HEK293 (cell line): ENCODE data around the gene GLIS1.

ENCODE experiments used
- CTCF ChIA-PET: fragments of 350-600 bp; formaldehyde crosslinking; extraction: SDS; loops from one replicate; lab custom pipeline; 2021; ENCODE audit warnings: antibody characterized with exemption; lab: Yijun Ruan, JAX
- POLR2A ChIA-PET: fragments of 300-600 bp; formaldehyde crosslinking; extraction: SDS; loops from one replicate; lab custom pipeline; 2020; ENCODE audit warnings: antibody characterized with exemption, inconsistent platforms; lab: Yijun Ruan, JAX
- H3K27ac ChIP-seq: fragments of 200-500 bp; sonication (Bioruptor generic); 2 replicates; pipeline ENCODE4 v1.5.1; 2014; ENCODE audit warnings: low read depth, low read length, control low read depth, inconsistent platforms; ENCODE audit errors: extremely low read depth
- H3K36me3 ChIP-seq, 2 experiments: fragments of 200-500 bp in 1 of 2; sonication (Bioruptor generic) in 1 of 2; 1 replicate in 1 of 2; 2 replicates in 1 of 2; pipeline ENCODE4 v1.5.1; 2014 to 2017; ENCODE audit warnings: inconsistent platforms in 2 of 2, low read length in 2 of 2; ENCODE audit not compliant: control insufficient read depth in 2 of 2, insufficient read depth in 1 of 2
- H3K4me1 ChIP-seq: fragments of 200-500 bp; sonication (Bioruptor generic); 2 replicates; pipeline ENCODE4 v1.5.1; 2014; ENCODE audit warnings: mild to moderate bottlenecking, low read length, inconsistent platforms; ENCODE audit not compliant: control insufficient read depth, insufficient read depth
- H3K4me3 ChIP-seq: 2 replicates; pipeline ENCODE4 v1.5.1; 2011; ENCODE audit warnings: low read depth, mild to moderate bottlenecking, control low read depth, low read length, moderate library complexity
- H3K9me3 ChIP-seq: fragments of 200-500 bp; sonication (Bioruptor generic); 2 replicates; pipeline ENCODE4 v1.5.1; 2014; ENCODE audit warnings: low read depth, low read length, inconsistent platforms; ENCODE audit not compliant: control insufficient read depth, insufficient read depth
- BCL11B ChIP-seq: fragments of 450-650 bp; formaldehyde crosslinking; IDR thresholded peaks from 2 replicates; pipeline ENCODE4 v1.5.1; 2016; ENCODE audit warnings: low read depth, missing biosample characterization, missing genetic modification characterization
- GLI2 ChIP-seq: fragments of 450-650 bp; formaldehyde crosslinking; IDR thresholded peaks from 2 replicates; pipeline ENCODE4; 2017; ENCODE audit warnings: missing biosample characterization, missing genetic modification characterization, low read depth, borderline replicate concordance
- GLIS2 ChIP-seq: fragments of 450-650 bp; formaldehyde crosslinking; IDR thresholded peaks from 2 replicates; pipeline ENCODE4 v1.5.1; 2016; ENCODE audit warnings: missing biosample characterization, missing genetic modification characterization
- KLF8 ChIP-seq: fragments of 450-650 bp; formaldehyde crosslinking; IDR thresholded peaks from 2 replicates; pipeline ENCODE4 v1.5.1; 2016; ENCODE audit warnings: missing biosample characterization, missing genetic modification characterization
- MEIS1 ChIP-seq: sonication (generic); formaldehyde crosslinking; IDR thresholded peaks from 2 replicates; pipeline ENCODE4 v1.8.1; 2022; ENCODE audit warnings: missing genetic modification reagents, mild to moderate bottlenecking, borderline replicate concordance
- MYNN ChIP-seq: fragments of 450-650 bp; formaldehyde crosslinking; IDR thresholded peaks from 2 replicates; pipeline ENCODE4 v1.5.1; 2016; ENCODE audit warnings: missing biosample characterization, missing genetic modification characterization, borderline replicate concordance
- SCRT1 ChIP-seq: fragments of 450-650 bp; formaldehyde crosslinking; IDR thresholded peaks from 2 replicates; pipeline ENCODE4 v1.5.1; 2016; ENCODE audit warnings: missing biosample characterization, missing genetic modification characterization, borderline replicate concordance
- ZBTB17 ChIP-seq: fragments of 450-650 bp; formaldehyde crosslinking; IDR thresholded peaks from 2 replicates; pipeline ENCODE4 v1.5.1; 2016; ENCODE audit warnings: missing biosample characterization, missing genetic modification characterization
- ZBTB21 ChIP-seq: fragments of 450-650 bp; formaldehyde crosslinking; IDR thresholded peaks from 2 replicates; pipeline ENCODE4 v1.5.1; 2017; ENCODE audit warnings: missing biosample characterization, missing genetic modification characterization
- ZFP3 ChIP-seq: fragments of 450-650 bp; formaldehyde crosslinking; IDR thresholded peaks from 2 replicates; pipeline ENCODE4 v1.5.1; 2016; ENCODE audit warnings: low read depth, missing biosample characterization, missing genetic modification characterization
- ZIC2 ChIP-seq: fragments of 450-650 bp; formaldehyde crosslinking; IDR thresholded peaks from 2 replicates; pipeline ENCODE4 v1.5.1; 2016; ENCODE audit warnings: missing biosample characterization, missing genetic modification characterization
- ZNF10 ChIP-seq: fragments of 450-650 bp; formaldehyde crosslinking; IDR thresholded peaks from 2 replicates; pipeline ENCODE4 v1.5.1; 2017; ENCODE audit warnings: missing biosample characterization, missing genetic modification characterization
- ZNF132 ChIP-seq: fragments of 450-650 bp; formaldehyde crosslinking; IDR thresholded peaks from 2 replicates; pipeline ENCODE4 v1.5.1; 2017; ENCODE audit warnings: missing biosample characterization, missing genetic modification characterization, borderline replicate concordance
- ZNF248 ChIP-seq: fragments of 450-650 bp; formaldehyde crosslinking; IDR thresholded peaks from 2 replicates; pipeline ENCODE4 v1.5.1; 2017; ENCODE audit warnings: missing biosample characterization, missing genetic modification characterization
- ZNF335 ChIP-seq: fragments of 450-650 bp; formaldehyde crosslinking; conservative IDR thresholded peaks from 2 replicates; pipeline ENCODE4 v1.5.1; 2016; ENCODE audit warnings: missing biosample characterization, missing genetic modification characterization
- ZNF341 ChIP-seq: fragments of 450-650 bp; formaldehyde crosslinking; IDR thresholded peaks from 2 replicates; pipeline ENCODE4; 2016; ENCODE audit warnings: low read depth, missing biosample characterization, missing genetic modification characterization
- ZNF701 ChIP-seq: fragments of 450-650 bp; formaldehyde crosslinking; IDR thresholded peaks from 2 replicates; pipeline ENCODE4 v1.5.1; 2016; ENCODE audit warnings: missing biosample characterization, missing genetic modification characterization
- ZNF843 ChIP-seq: fragments of 450-650 bp; formaldehyde crosslinking; IDR thresholded peaks from 2 replicates; pipeline ENCODE4 v1.5.1; 2016; ENCODE audit warnings: missing biosample characterization, missing genetic modification characterization
- ZSCAN23 ChIP-seq: fragments of 450-650 bp; formaldehyde crosslinking; IDR thresholded peaks from 2 replicates; pipeline ENCODE4 v1.5.1; 2016; ENCODE audit warnings: missing biosample characterization, missing genetic modification characterization
- TF ChIP-seq, protein P1 (sequence below): fragments of 450-650 bp; formaldehyde crosslinking; IDR thresholded peaks from 2 replicates; pipeline ENCODE4 v1.5.1; 2016; ENCODE audit warnings: missing biosample characterization, missing genetic modification characterization
- TF ChIP-seq, protein P2 (sequence below): IDR thresholded peaks from 2 replicates; pipeline ENCODE4 v1.6.1; 2011; ENCODE audit warnings: mild to moderate bottlenecking, low read depth, low read length, borderline replicate concordance

GLIS1 gene

DNA sequence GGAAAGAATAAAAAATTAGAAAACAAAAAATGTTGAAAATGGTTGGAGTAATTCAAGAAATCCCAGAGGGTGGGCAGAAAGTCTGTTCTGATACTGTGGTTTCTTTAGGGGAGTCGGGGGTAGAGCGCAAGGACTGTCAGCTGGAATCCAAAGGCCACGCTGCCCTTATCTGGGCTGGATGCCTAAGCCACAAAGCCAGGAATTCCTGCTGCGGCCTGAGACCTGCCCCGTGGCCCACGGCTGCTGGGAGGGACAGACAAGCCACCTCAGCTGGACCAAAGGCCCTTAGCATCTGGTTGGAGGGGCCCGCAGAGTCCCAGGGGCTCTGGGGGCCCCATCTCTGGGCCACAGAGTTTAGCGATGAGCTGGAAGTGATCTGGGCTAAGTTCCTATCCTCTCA, 219.5 kb downstream of the GLIS1 start (continued):
- TF ChIP-seq, protein P1, sequence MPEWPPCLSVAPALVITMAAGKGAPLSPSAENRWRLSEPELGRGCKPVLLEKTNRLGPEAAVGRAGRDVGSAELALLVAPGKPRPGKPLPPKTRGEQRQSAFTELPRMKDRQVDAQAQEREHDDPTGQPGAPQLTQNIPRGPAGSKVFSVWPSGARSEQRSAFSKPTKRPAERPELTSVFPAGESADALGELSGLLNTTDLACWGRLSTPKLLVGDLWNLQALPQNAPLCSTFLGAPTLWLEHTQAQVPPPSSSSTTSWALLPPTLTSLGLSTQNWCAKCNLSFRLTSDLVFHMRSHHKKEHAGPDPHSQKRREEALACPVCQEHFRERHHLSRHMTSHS (tag by site-specific recombination) = no peak
- TF ChIP-seq SCRT1 (tag by site-specific recombination) (no peak), MYNN (tag by site-specific recombination) (no peak), GLIS2 (tag by site-specific recombination) (no peak), KLF8 (tag by site-specific recombination) (no peak), ZFP3 (tag by site-specific recombination) (no peak), ZNF248 (no peak), ZBTB21 (no peak)
- TF ChIP-seq, protein P2, sequence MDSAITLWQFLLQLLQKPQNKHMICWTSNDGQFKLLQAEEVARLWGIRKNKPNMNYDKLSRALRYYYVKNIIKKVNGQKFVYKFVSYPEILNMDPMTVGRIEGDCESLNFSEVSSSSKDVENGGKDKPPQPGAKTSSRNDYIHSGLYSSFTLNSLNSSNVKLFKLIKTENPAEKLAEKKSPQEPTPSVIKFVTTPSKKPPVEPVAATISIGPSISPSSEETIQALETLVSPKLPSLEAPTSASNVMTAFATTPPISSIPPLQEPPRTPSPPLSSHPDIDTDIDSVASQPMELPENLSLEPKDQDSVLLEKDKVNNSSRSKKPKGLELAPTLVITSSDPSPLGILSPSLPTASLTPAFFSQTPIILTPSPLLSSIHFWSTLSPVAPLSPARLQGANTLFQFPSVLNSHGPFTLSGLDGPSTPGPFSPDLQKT = no peak

DNA sequence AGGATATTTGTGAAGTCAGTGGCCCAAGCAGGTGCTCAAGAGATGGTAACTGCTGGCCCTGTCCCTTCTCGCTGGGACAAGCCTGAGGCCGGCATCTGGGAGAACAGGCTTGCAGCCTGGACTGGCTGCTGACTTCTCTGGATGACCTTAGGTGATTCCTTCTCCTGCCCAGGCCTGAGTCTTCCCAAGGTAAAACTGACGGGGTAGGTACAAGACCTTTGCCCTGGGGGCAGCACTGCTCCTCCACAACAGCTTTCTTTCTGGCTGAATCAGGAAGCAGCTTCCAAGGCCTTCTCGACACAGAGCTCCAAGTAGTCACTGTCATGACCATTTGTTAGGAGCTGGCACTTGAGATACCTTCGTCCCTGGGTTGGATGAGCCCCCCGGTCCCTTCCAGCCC, 220.2 kb downstream of the GLIS1 start:
- H3K4me1 ChIP-seq = no peaks in the 10 kb centered on the region
- no peak overlapping the region for H3K4me3 ChIP-seq
- CTCF ChIA-PET = no interaction called here
- POLR2A ChIA-PET = no interaction called here
- no peak for TF ChIP-seq ZNF341
- no peaks in the 10 kb centered on the region for H3K36me3 ChIP-seq
- H3K9me3 ChIP-seq = no peaks in the 10 kb centered on the region
- no peak overlapping the region for H3K27ac ChIP-seq

DNA sequence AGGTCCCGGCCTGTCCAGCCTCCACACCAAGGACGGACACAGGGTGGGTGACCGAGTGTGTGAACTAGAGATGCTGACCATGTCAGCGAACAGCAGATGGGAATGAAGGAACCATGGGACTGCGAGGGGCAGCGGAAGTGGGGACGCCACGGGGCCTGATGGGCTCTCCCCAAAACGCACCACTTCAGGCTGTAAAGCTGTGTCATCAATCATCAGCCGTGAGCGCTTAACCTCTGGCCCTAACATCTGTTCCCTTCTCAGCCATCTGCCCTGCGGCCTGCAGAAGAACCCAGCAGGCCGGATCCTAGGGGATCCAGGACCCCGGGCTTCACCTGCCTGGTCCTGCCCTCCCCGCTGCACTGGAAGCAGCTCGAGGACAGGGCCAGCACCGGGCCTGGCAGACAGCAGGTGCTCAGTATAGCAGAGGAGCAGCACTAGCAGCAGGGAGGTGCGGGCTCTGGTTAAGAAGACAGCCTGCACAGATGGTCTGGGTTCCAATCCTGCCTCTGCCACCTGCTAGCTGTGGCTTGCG, 221.1 kb downstream of the GLIS1 start:
- ChIA-PET POLR2A (no interaction called here), CTCF (interaction anchor here (0.7 to 1.2 kb wide), 2 partner anchors 15 to 70 kb away, joined by 3 to 6 read pairs; no protein-coding TSS in a partner anchor)
- H3K4me3 ChIP-seq = no peak overlapping the region
- no peaks in the 10 kb centered on the region for H3K9me3 ChIP-seq
- H3K27ac ChIP-seq = no peak overlapping the region
- no peaks in the 10 kb centered on the region for H3K36me3 ChIP-seq
- TF ChIP-seq GLIS2 (tag by site-specific recombination) (no peak), ZNF701 (tag by site-specific recombination) (no peak), GLI2 (tag by site-specific recombination) (no peak), MEIS1 (CRISPR knock-in tag) (no peak), BCL11B (tag by site-specific recombination) (no peak), ZSCAN23 (tag by site-specific recombination) (no peak), ZNF335 (no peak), ZNF843 (tag by site-specific recombination) (no peak), ZNF132 (no peak), ZNF341 (no peak), ZNF10 (tag by site-specific recombination) (no peak), ZBTB17 (no peak), ZIC2 (tag by site-specific recombination) (no peak)
- TF ChIP-seq, protein P1 (tag by site-specific recombination) = no peak
- H3K4me1 ChIP-seq = no peaks in the 10 kb centered on the region; the same call in 1 of the 2 replicates
